ENCODE results near the gene MAPK4.

- TF ChIP-seq CTCF (conservative IDR thresholded peaks at IDR 0.05; ENCODE audit: low read length) (peak; percentile 42; the same call in 1 of the 2 replicates), EZH2phosphoT487 (IDR thresholded peaks at IDR 0.05; ENCODE audit: borderline replicate concordance) (no peak)
Observed at GRCh38 chr18:50662177-50662576, 102.3 kb downstream of the MAPK4 start.
